ENCODE measurements around the gene RASGRP4.

Gene RASGRP4

GRCh38 chr19:38385057-38385803 lies 40.8 kb downstream of the RASGRP4 start:
- H3K27ac ChIP-seq (ENCODE audit: low read depth in 2 of 2, low read length in 2 of 2), result no peak overlapping the region
- H3K36me3 ChIP-seq (ENCODE audit: control insufficient read depth in 2 of 2, insufficient read depth in 2 of 2, low read length in 2 of 2), result peaks cover 33 to 38% of the 10 kb centered on the region in 2 donors
- no peak overlapping the region for H3K4me3 ChIP-seq (ENCODE audit: low read length in 2 of 2)
- peaks cover 11 to 16% of the 10 kb centered on the region in 2 donors for H3K4me1 ChIP-seq (ENCODE audit: control insufficient read depth in 2 of 2, insufficient read depth in 2 of 2, low read length in 2 of 2)
- H3K9me3 ChIP-seq (ENCODE audit: control insufficient read depth in 2 of 2, low read length in 2 of 2), result no peaks in the 10 kb centered on the region
- peaks cover 0 to 6% of the 10 kb centered on the region in 2 donors for H3K27me3 ChIP-seq (ENCODE audit: control insufficient read depth in 2 of 2, insufficient read depth in 2 of 2, low read length in 2 of 2)
- no peak overlapping the region for H3K9ac ChIP-seq (ENCODE audit: low read depth in 1 of 2, low read length in 2 of 2)

- H3K9me3 ChIP-seq (ENCODE audit: control insufficient read depth in 2 of 2, low read length in 2 of 2), result no peaks in the 10 kb centered on the region
- no peak overlapping the region for H3K4me3 ChIP-seq (ENCODE audit: low read length in 2 of 2)
- peaks cover 11 to 16% of the 10 kb centered on the region in 2 donors for H3K4me1 ChIP-seq (ENCODE audit: control insufficient read depth in 2 of 2, insufficient read depth in 2 of 2, low read length in 2 of 2)
- peaks cover 35 to 43% of the 10 kb centered on the region in 2 donors for H3K36me3 ChIP-seq (ENCODE audit: control insufficient read depth in 2 of 2, insufficient read depth in 2 of 2, low read length in 2 of 2)
- no peak overlapping the region for H3K27ac ChIP-seq (ENCODE audit: low read depth in 2 of 2, low read length in 2 of 2)
- H3K9ac ChIP-seq (ENCODE audit: low read depth in 1 of 2, low read length in 2 of 2), result no peak overlapping the region
- peaks cover 0 to 3% of the 10 kb centered on the region in 2 donors for H3K27me3 ChIP-seq (ENCODE audit: control insufficient read depth in 2 of 2, insufficient read depth in 2 of 2, low read length in 2 of 2)
Observed at GRCh38 chr19:38384209-38385027, 41.6 kb downstream of the RASGRP4 start.

GRCh38 chr19:38383743-38384142 lies 42.3 kb downstream of the RASGRP4 start:
- Histone ChIP-seq H3K9ac (ENCODE audit: low read depth in 1 of 2, low read length in 2 of 2) (no peak overlapping the region), H3K4me3 (ENCODE audit: low read length in 2 of 2) (no peak overlapping the region), H3K9me3 (ENCODE audit: control insufficient read depth in 2 of 2, low read length in 2 of 2) (no peaks in the 10 kb centered on the region), H3K27me3 (ENCODE audit: control insufficient read depth in 2 of 2, insufficient read depth in 2 of 2, low read length in 2 of 2) (no peaks in the 10 kb centered on the region), H3K4me1 (ENCODE audit: control insufficient read depth in 2 of 2, insufficient read depth in 2 of 2, low read length in 2 of 2) (peaks cover 11 to 13% of the 10 kb centered on the region in 2 donors), H3K36me3 (ENCODE audit: control insufficient read depth in 2 of 2, insufficient read depth in 2 of 2, low read length in 2 of 2) (peaks cover 41 to 50% of the 10 kb centered on the region in 2 donors), H3K27ac (ENCODE audit: low read depth in 2 of 2, low read length in 2 of 2) (no peak overlapping the region)

- Histone ChIP-seq H3K9ac (ENCODE audit: low read depth in 1 of 2, low read length in 2 of 2) (no peak overlapping the region), H3K9me3 (ENCODE audit: control insufficient read depth in 2 of 2, low read length in 2 of 2) (no peaks in the 10 kb centered on the region), H3K4me1 (ENCODE audit: control insufficient read depth in 2 of 2, insufficient read depth in 2 of 2, low read length in 2 of 2) (peaks cover 11% of the 10 kb centered on the region in 2 donors), H3K4me3 (ENCODE audit: low read length in 2 of 2) (no peak overlapping the region), H3K27ac (ENCODE audit: low read depth in 2 of 2, low read length in 2 of 2) (no peak overlapping the region), H3K27me3 (ENCODE audit: control insufficient read depth in 2 of 2, insufficient read depth in 2 of 2, low read length in 2 of 2) (no peaks in the 10 kb centered on the region), H3K36me3 (ENCODE audit: control insufficient read depth in 2 of 2, insufficient read depth in 2 of 2, low read length in 2 of 2) (peaks cover 41 to 50% of the 10 kb centered on the region in 2 donors)
Observed at GRCh38 chr19:38383184-38383583, 42.8 kb downstream of the RASGRP4 start.

GRCh38 chr19:38381138-38381537 lies 44.9 kb downstream of the RASGRP4 start:
- Histone ChIP-seq H3K9ac (ENCODE audit: low read depth in 1 of 2, low read length in 2 of 2) (no peak overlapping the region), H3K4me3 (ENCODE audit: low read length in 2 of 2) (no peak overlapping the region), H3K9me3 (ENCODE audit: control insufficient read depth in 2 of 2, low read length in 2 of 2) (no peaks in the 10 kb centered on the region), H3K27ac (ENCODE audit: low read depth in 2 of 2, low read length in 2 of 2) (no peak overlapping the region), H3K27me3 (ENCODE audit: control insufficient read depth in 2 of 2, insufficient read depth in 2 of 2, low read length in 2 of 2) (no peaks in the 10 kb centered on the region), H3K4me1 (ENCODE audit: control insufficient read depth in 2 of 2, insufficient read depth in 2 of 2, low read length in 2 of 2) (peaks cover 4% of the 10 kb centered on the region in 2 donors), H3K36me3 (ENCODE audit: control insufficient read depth in 2 of 2, insufficient read depth in 2 of 2, low read length in 2 of 2) (peaks cover 47 to 57% of the 10 kb centered on the region in 2 donors)

- Histone ChIP-seq H3K27me3 (ENCODE audit: control insufficient read depth in 2 of 2, insufficient read depth in 2 of 2, low read length in 2 of 2) (no peaks in the 10 kb centered on the region), H3K4me3 (ENCODE audit: low read length in 2 of 2) (no peak overlapping the region), H3K4me1 (ENCODE audit: control insufficient read depth in 2 of 2, insufficient read depth in 2 of 2, low read length in 2 of 2) (peaks cover 12 to 17% of the 10 kb centered on the region in 2 donors), H3K36me3 (ENCODE audit: control insufficient read depth in 2 of 2, insufficient read depth in 2 of 2, low read length in 2 of 2) (peaks cover 47 to 52% of the 10 kb centered on the region in 2 donors), H3K27ac (ENCODE audit: low read depth in 2 of 2, low read length in 2 of 2) (no peak overlapping the region), H3K9me3 (ENCODE audit: control insufficient read depth in 2 of 2, low read length in 2 of 2) (no peaks in the 10 kb centered on the region), H3K9ac (ENCODE audit: low read depth in 1 of 2, low read length in 2 of 2) (no peak overlapping the region)
Observed at GRCh38 chr19:38378866-38379265, 47.2 kb downstream of the RASGRP4 start.

- Histone ChIP-seq H3K27ac (ENCODE audit: low read depth in 2 of 2, low read length in 2 of 2) (no peak overlapping the region), H3K9ac (ENCODE audit: low read depth in 1 of 2, low read length in 2 of 2) (no peak overlapping the region), H3K9me3 (ENCODE audit: control insufficient read depth in 2 of 2, low read length in 2 of 2) (no peaks in the 10 kb centered on the region), H3K36me3 (ENCODE audit: control insufficient read depth in 2 of 2, insufficient read depth in 2 of 2, low read length in 2 of 2) (peaks cover 32 to 38% of the 10 kb centered on the region in 2 donors), H3K4me3 (ENCODE audit: low read length in 2 of 2) (no peak overlapping the region), H3K27me3 (ENCODE audit: control insufficient read depth in 2 of 2, insufficient read depth in 2 of 2, low read length in 2 of 2) (no peaks in the 10 kb centered on the region), H3K4me1 (ENCODE audit: control insufficient read depth in 2 of 2, insufficient read depth in 2 of 2, low read length in 2 of 2) (peaks cover 12 to 19% of the 10 kb centered on the region in 2 donors)
Observed at GRCh38 chr19:38377052-38377451, 49.0 kb downstream of the RASGRP4 start.

- H3K4me3 ChIP-seq (ENCODE audit: low read length in 2 of 2), result no peak overlapping the region
- H3K27ac ChIP-seq (ENCODE audit: low read depth in 2 of 2, low read length in 2 of 2), result no peak overlapping the region
- H3K9ac ChIP-seq (ENCODE audit: low read depth in 1 of 2, low read length in 2 of 2), result no peak overlapping the region
Observed at GRCh38 chr19:38376576-38376975, 49.4 kb downstream of the RASGRP4 start.

GRCh38 chr19:38375748-38376147 lies 50.3 kb downstream of the RASGRP4 start:
- peak overlapping the region; percentile 93 for H3K4me3 ChIP-seq (ENCODE audit: low read length in 2 of 2)
- no peaks in the 10 kb centered on the region for H3K27me3 ChIP-seq (ENCODE audit: control insufficient read depth in 2 of 2, insufficient read depth in 2 of 2, low read length in 2 of 2)
- peaks cover 19 to 24% of the 10 kb centered on the region in 2 donors for H3K36me3 ChIP-seq (ENCODE audit: control insufficient read depth in 2 of 2, insufficient read depth in 2 of 2, low read length in 2 of 2)
- H3K9me3 ChIP-seq (ENCODE audit: control insufficient read depth in 2 of 2, low read length in 2 of 2), result no peaks in the 10 kb centered on the region
- no peak overlapping the region for H3K27ac ChIP-seq (ENCODE audit: low read depth in 2 of 2, low read length in 2 of 2)
- peaks cover 12 to 19% of the 10 kb centered on the region in 2 donors for H3K4me1 ChIP-seq (ENCODE audit: control insufficient read depth in 2 of 2, insufficient read depth in 2 of 2, low read length in 2 of 2)
- peak overlapping the region; percentile 93 to 97 for H3K9ac ChIP-seq (ENCODE audit: low read depth in 1 of 2, low read length in 2 of 2)

More at GRCh38 chr19:38376576-38376975, 49.4 kb downstream of the RASGRP4 start:
- H3K4me1 ChIP-seq (ENCODE audit: control insufficient read depth in 2 of 2, insufficient read depth in 2 of 2, low read length in 2 of 2), result peaks cover 12 to 19% of the 10 kb centered on the region in 2 donors
- no peaks in the 10 kb centered on the region for H3K27me3 ChIP-seq (ENCODE audit: control insufficient read depth in 2 of 2, insufficient read depth in 2 of 2, low read length in 2 of 2)
- no peaks in the 10 kb centered on the region for H3K9me3 ChIP-seq (ENCODE audit: control insufficient read depth in 2 of 2, low read length in 2 of 2)
- H3K36me3 ChIP-seq (ENCODE audit: control insufficient read depth in 2 of 2, insufficient read depth in 2 of 2, low read length in 2 of 2), result peaks cover 27 to 33% of the 10 kb centered on the region in 2 donors

GRCh38 chr19:38375098-38375493 lies 50.9 kb downstream of the RASGRP4 start:
- H3K9me3 ChIP-seq (ENCODE audit: control insufficient read depth in 2 of 2, low read length in 2 of 2), result no peaks in the 10 kb centered on the region
- H3K27me3 ChIP-seq (ENCODE audit: control insufficient read depth in 2 of 2, insufficient read depth in 2 of 2, low read length in 2 of 2), result no peaks in the 10 kb centered on the region
- peaks cover 12 to 19% of the 10 kb centered on the region in 2 donors for H3K4me1 ChIP-seq (ENCODE audit: control insufficient read depth in 2 of 2, insufficient read depth in 2 of 2, low read length in 2 of 2)
- peak overlapping the region; percentile 93 for H3K4me3 ChIP-seq (ENCODE audit: low read length in 2 of 2)
- peaks cover 13 to 18% of the 10 kb centered on the region in 2 donors for H3K36me3 ChIP-seq (ENCODE audit: control insufficient read depth in 2 of 2, insufficient read depth in 2 of 2, low read length in 2 of 2)
- H3K27ac ChIP-seq (ENCODE audit: low read depth in 2 of 2, low read length in 2 of 2), result peak overlapping the region; percentile 86 to 92
- peak overlapping the region; percentile 93 to 97 for H3K9ac ChIP-seq (ENCODE audit: low read depth in 1 of 2, low read length in 2 of 2)
